Thyroid gland (tissue), 4 donors: ENCODE measurements around the gene MTCL1. TPM values are rescaled to one million over a fixed set of nuclear protein-coding genes. Genes with fewer than 3 reads are reported as not detected.

Experiments used
- DNase-seq, 2 donors: peaks; one replicate each; pipeline ENCODE4 v3.0.0-alpha.2; 2019
- H3K27ac ChIP-seq, 3 donors: fragments of 200-600 bp; sonication (generic); 1 replicate in 2 of 3; 2 replicates in 1 of 3; pipeline ENCODE4 v1.5.1; 2016 to 2019; ENCODE audit warnings: mild to moderate bottlenecking in 1 of 3, moderate library complexity in 1 of 3
- H3K27me3 ChIP-seq: fragments of 200-600 bp; sonication (generic); one replicate; pipeline ENCODE4 v1.5.1; 2019
- H3K36me3 ChIP-seq, 2 donors: fragments of 200-600 bp; sonication (generic); one replicate each; pipeline ENCODE4 v1.5.1; 2016 to 2019
- H3K4me1 ChIP-seq, 2 donors: fragments of 200-600 bp; sonication (generic); one replicate each; pipeline ENCODE4 v1.5.1; 2017 to 2019
- H3K4me3 ChIP-seq, 3 donors: fragments of 200-600 bp; sonication (generic); replicated peaks in 1 of 3; 1 replicate in 2 of 3; 2 replicates in 1 of 3; pipeline ENCODE4 v1.5.1; 2016; ENCODE audit warnings: mild to moderate bottlenecking in 1 of 3
- H3K9me3 ChIP-seq: fragments of 200-600 bp; sonication (generic); one replicate; pipeline ENCODE4 v1.5.1; 2017
- CTCF ChIP-seq, 6 experiments: fragments of 200-600 bp in 3 of 6; fragments of 450-650 bp in 3 of 6; sonication (generic) in 3 of 6; IDR thresholded peaks; one replicate each; pipeline ENCODE4 v1.5.1; 2016 to 2019; ENCODE audit warnings: antibody characterized with exemption in 6 of 6, mild to moderate bottlenecking in 2 of 6, inconsistent platforms in 1 of 6, moderate library complexity in 1 of 6
- POLR2A ChIP-seq, 2 donors: fragments of 450-650 bp; IDR thresholded peaks; one replicate each; pipeline ENCODE4 v1.6.1; 2017; ENCODE audit warnings: antibody characterized with exemption in 2 of 2, mild to moderate bottlenecking in 2 of 2, moderate library complexity in 1 of 2
- WGBS, 2 donors: methylation state at CpG; one replicate each; pipeline ENCODE4 v1.1.5; 2017; 5-methylcytosine and 5-hydroxymethylcytosine counted together
- intact Hi-C: fragments of 100-400 bp; cut with DNase I; formaldehyde crosslinking; loops from one replicate; pipeline ENCODE4 v1.15.1; 2023
- total RNA-seq, 4 donors: library from RNA; depleted of rRNA; stranded (reverse); fragments of >200 nt; gene quantifications; one replicate each; pipeline ENCODE4 v1.2.3, GENCODE V29; 2016

The MTCL1 gene
- total RNA-seq, 4 donors from 2014 or later: 2.0 to 3.2 (median 2.5) TPM

GRCh38 chr18:8724452-8724851 is 19.1 kb downstream of the MTCL1 start:
- 81 to 88% methylated on average over 6 of the region's 6 CpGs for WGBS, 2 donors

GRCh38 chr18:8726281-8726680 is 20.9 kb downstream of the MTCL1 start:
- H3K27me3 ChIP-seq: no peaks in the 10 kb centered on the region
- no peak overlapping the region for H3K4me3 ChIP-seq
- no peaks in the 10 kb centered on the region for H3K36me3 ChIP-seq
- no peaks in the 10 kb centered on the region for H3K4me1 ChIP-seq
- TF ChIP-seq POLR2A (IDR thresholded peaks at IDR 0.05) (no peak), CTCF (IDR thresholded peaks at IDR 0.05) (no peak)
- no peaks in the 10 kb centered on the region for H3K9me3 ChIP-seq
- no peak for DNase-seq
- H3K27ac ChIP-seq: no peak overlapping the region
- intact Hi-C loops: no loop called here
- 94 to 98% methylated on average over 17 of the region's 17 CpGs for WGBS, 2 donors

More at GRCh38 chr18:8724452-8724851, 19.1 kb downstream of the MTCL1 start:
- Histone ChIP-seq H3K27me3 (no peaks in the 10 kb centered on the region), H3K27ac (no peak overlapping the region), H3K9me3 (no peaks in the 10 kb centered on the region), H3K4me1 (no peaks in the 10 kb centered on the region), H3K36me3 (no peaks in the 10 kb centered on the region), H3K4me3 (no peak overlapping the region)
- DNase-seq: no peak
- intact Hi-C loops: no loop called here
- no peak for TF ChIP-seq POLR2A (IDR thresholded peaks at IDR 0.05)
- no peak for TF ChIP-seq CTCF (IDR thresholded peaks at IDR 0.05)

- intact Hi-C loops: no loop called here
- Histone ChIP-seq H3K36me3 (no peaks in the 10 kb centered on the region), H3K27ac (no peak overlapping the region), H3K27me3 (no peaks in the 10 kb centered on the region), H3K4me3 (no peak overlapping the region), H3K9me3 (no peaks in the 10 kb centered on the region), H3K4me1 (no peaks in the 10 kb centered on the region)
- 95 to 97% methylated on average over 4 of the region's 4 CpGs for WGBS, 2 donors
- TF ChIP-seq CTCF (IDR thresholded peaks at IDR 0.05) (no peak), POLR2A (IDR thresholded peaks at IDR 0.05) (no peak)
- no peak for DNase-seq
Observed at GRCh38 chr18:8726963-8727705, 21.8 kb downstream of the MTCL1 start.

GRCh38 chr18:8730080-8730827 is 24.9 kb downstream of the MTCL1 start:
- H3K9me3 ChIP-seq: no peaks in the 10 kb centered on the region
- H3K4me1 ChIP-seq: no peaks in the 10 kb centered on the region
- WGBS, 2 donors: 71 to 81% methylated on average over 16 of the region's 16 CpGs
- intact Hi-C loops: no loop called here
- no peaks in the 10 kb centered on the region for H3K36me3 ChIP-seq
- no peak overlapping the region for H3K27ac ChIP-seq
- no peak for TF ChIP-seq POLR2A (IDR thresholded peaks at IDR 0.05)
- TF ChIP-seq CTCF (IDR thresholded peaks at IDR 0.05): no peak
- peak; percentile 10 for DNase-seq
- no peak overlapping the region for H3K4me3 ChIP-seq
- H3K27me3 ChIP-seq: no peaks in the 10 kb centered on the region
